A549 (cell line): ENCODE data around the gene PIK3CB.

ENCODE experiments used
- CBX2 ChIP-seq: fragments of 200-600 bp; sonication (generic); IDR thresholded peaks from 2 replicates; pipeline ENCODE4 v1.6.1; 2016; ENCODE audit warnings: low read depth, mild to moderate bottlenecking, borderline replicate concordance
- CEBPB ChIP-seq, 2 experiments: fragments of >200 bp in 1 of 2; sonication (Bioruptor Twin) in 1 of 2; formaldehyde crosslinking in 1 of 2; IDR thresholded peaks; 2 replicates each; pipeline ENCODE4 v1.6.1; 2012 to 2016
- CHD2 ChIP-seq: fragments of 150-350 bp; IDR thresholded peaks from 2 replicates; pipeline ENCODE4 v1.6.1; 2014; ENCODE audit warnings: low read length; ENCODE audit not compliant: partially characterized antibody
- CHD4 ChIP-seq: fragments of 200-600 bp; sonication (generic); IDR thresholded peaks from 2 replicates; pipeline ENCODE4 v1.6.1; 2016; ENCODE audit warnings: antibody characterized with exemption, mild to moderate bottlenecking, borderline replicate concordance
- EP300 ChIP-seq, 2 experiments: fragments of >200 bp; sonication (Bioruptor Twin); formaldehyde crosslinking; IDR thresholded peaks; 2 replicates in 1 of 2; 3 replicates in 1 of 2; pipeline ENCODE4 v1.6.1; 2016 to 2017
- HOXB5 ChIP-seq: fragments of 250-450 bp; sonication (Bioruptor Pico); IDR thresholded peaks from 2 replicates; pipeline ENCODE4 v1.5.0; 2020; ENCODE audit warnings: mild to moderate bottlenecking, moderate library complexity
- KDM1A ChIP-seq: fragments of 200-600 bp; sonication (generic); IDR thresholded peaks from 2 replicates; pipeline ENCODE4 v1.6.1; 2016; ENCODE audit warnings: low read depth, mild to moderate bottlenecking
- KDM5A ChIP-seq: fragments of 200-600 bp; sonication (generic); IDR thresholded peaks from 2 replicates; pipeline ENCODE4 v1.6.1; 2016; ENCODE audit warnings: antibody characterized with exemption, mild to moderate bottlenecking
- MAX ChIP-seq: IDR thresholded peaks from 2 replicates; pipeline ENCODE4 v1.6.1; 2012
- POLR2A ChIP-seq: IDR thresholded peaks from 2 replicates; pipeline ENCODE4 v1.6.1; 2012; ENCODE audit warnings: mild to moderate bottlenecking, low read length
- TF ChIP-seq, protein P1 (sequence below): fragments of >200 bp; sonication (Bioruptor Twin); formaldehyde crosslinking; IDR thresholded peaks from 3 replicates; pipeline ENCODE4 v1.5.1; 2016

DNA sequence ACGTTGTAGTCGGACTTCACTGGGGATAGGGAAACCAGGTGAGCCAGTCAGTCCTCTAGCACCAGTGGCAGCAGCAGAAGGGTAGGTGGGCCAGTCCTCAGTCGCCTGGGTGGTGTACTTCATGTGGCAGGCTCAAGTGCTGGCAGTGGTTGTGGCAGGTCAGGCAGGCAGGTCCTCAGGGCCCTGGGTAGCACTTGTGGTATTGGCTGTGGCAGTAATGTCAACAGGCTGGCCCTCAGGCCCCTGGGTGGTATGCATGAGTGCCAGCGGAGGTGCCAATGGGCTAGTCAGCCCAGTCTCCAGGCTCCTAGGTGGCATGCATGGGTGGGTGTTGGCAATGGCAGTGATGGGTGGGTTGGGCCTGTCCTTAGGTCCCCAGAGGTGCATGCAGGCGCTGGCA, 185.6 kb downstream of the PIK3CB start:
- TF ChIP-seq, protein P1, sequence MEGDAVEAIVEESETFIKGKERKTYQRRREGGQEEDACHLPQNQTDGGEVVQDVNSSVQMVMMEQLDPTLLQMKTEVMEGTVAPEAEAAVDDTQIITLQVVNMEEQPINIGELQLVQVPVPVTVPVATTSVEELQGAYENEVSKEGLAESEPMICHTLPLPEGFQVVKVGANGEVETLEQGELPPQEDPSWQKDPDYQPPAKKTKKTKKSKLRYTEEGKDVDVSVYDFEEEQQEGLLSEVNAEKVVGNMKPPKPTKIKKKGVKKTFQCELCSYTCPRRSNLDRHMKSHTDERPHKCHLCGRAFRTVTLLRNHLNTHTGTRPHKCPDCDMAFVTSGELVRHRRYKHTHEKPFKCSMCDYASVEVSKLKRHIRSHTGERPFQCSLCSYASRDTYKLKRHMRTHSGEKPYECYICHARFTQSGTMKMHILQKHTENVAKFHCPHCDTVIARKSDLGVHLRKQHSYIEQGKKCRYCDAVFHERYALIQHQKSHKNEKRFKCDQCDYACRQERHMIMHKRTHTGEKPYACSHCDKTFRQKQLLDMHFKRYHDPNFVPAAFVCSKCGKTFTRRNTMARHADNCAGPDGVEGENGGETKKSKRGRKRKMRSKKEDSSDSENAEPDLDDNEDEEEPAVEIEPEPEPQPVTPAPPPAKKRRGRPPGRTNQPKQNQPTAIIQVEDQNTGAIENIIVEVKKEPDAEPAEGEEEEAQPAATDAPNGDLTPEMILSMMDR = no peak
- TF ChIP-seq CEBPB (IDR thresholded peaks at IDR 0.05) (no peak), KDM5A (no peak), EP300 (IDR thresholded peaks at IDR 0.05) (no peak), POLR2A (no peak), CBX2 (no peak), KDM1A (no peak), CHD2 (no peak), CHD4 (no peak), MAX (no peak), HOXB5 (CRISPR knock-in tag) (no peak)
